SK-N-SH (cell line): ENCODE measurements around the gene TNFRSF12A. TPM values are rescaled to one million over a fixed set of nuclear protein-coding genes. Genes with fewer than 3 reads are reported as not detected.

Experiments
- CTCF ChIA-PET: fragments of 300-600, 350-600 bp; formaldehyde crosslinking; extraction: SDS; loops from one replicate; lab custom pipeline; 2021; lab: Yijun Ruan, JAX
- POLR2A ChIA-PET: fragments of 350-600 bp; sonication (Branson Sonifier 250); formaldehyde crosslinking; extraction: SDS; loops from one replicate; lab custom pipeline; 2020; ENCODE audit warnings: antibody characterized with exemption, inconsistent platforms; lab: Yijun Ruan, JAX
- DNase-seq: peaks from one replicate; pipeline ENCODE4 v3.0.0; 2012
- H2AFZ ChIP-seq: fragments of 200-600 bp; sonication (generic); 2 replicates; pipeline ENCODE4 v1.8.1; 2016; ENCODE audit warnings: antibody characterized with exemption, mild to moderate bottlenecking, low read depth
- H3F3A ChIP-seq: fragments of 200-600 bp; sonication (generic); replicated peaks from 2 replicates; pipeline ENCODE3; 2016; ENCODE audit warnings: antibody characterized with exemption, mild to moderate bottlenecking; ENCODE audit not compliant: insufficient read depth
- H3K27ac ChIP-seq, 2 experiments: fragments of 200-500 bp in 1 of 2; fragments of 200-600 bp in 1 of 2; sonication (Bioruptor generic) in 1 of 2; sonication (generic), shearing (Covaris generic) in 1 of 2; 2 replicates each; pipeline versions ENCODE4 v1.5.1 to v1.6.1; 2014 to 2016; ENCODE audit warnings: low read depth in 2 of 2, inconsistent platforms in 1 of 2, low read length in 1 of 2, mild to moderate bottlenecking in 1 of 2, mixed read lengths in 1 of 2
- H3K27me3 ChIP-seq: fragments of 200-600 bp; sonication (generic), shearing (Covaris generic); 2 replicates; pipeline ENCODE4 v1.6.1; 2016; ENCODE audit warnings: mixed run types; ENCODE audit not compliant: insufficient read depth
- H3K36me3 ChIP-seq, 2 experiments: fragments of 200-500 bp in 1 of 2; fragments of 200-600 bp in 1 of 2; sonication (Bioruptor generic) in 1 of 2; sonication (generic) in 1 of 2; replicated peaks in 1 of 2; 2 replicates each; pipeline versions ENCODE3 to v1.5.1; 2014 to 2016; ENCODE audit warnings: low read length in 1 of 2, mild to moderate bottlenecking in 1 of 2; ENCODE audit not compliant: insufficient read depth in 2 of 2, control insufficient read depth in 1 of 2
- H3K4me1 ChIP-seq, 2 experiments: fragments of 200-500 bp in 1 of 2; fragments of 200-600 bp in 1 of 2; sonication (Bioruptor generic) in 1 of 2; sonication (generic), shearing (Covaris generic) in 1 of 2; 2 replicates each; pipeline versions ENCODE4 v1.5.1 to v1.6.1; 2014 to 2016; ENCODE audit warnings: low read depth in 1 of 2, low read length in 1 of 2, mixed run types in 1 of 2; ENCODE audit not compliant: insufficient read depth in 2 of 2, control insufficient read depth in 1 of 2
- H3K4me2 ChIP-seq: fragments of 200-600 bp; sonication (generic), shearing (Covaris generic); 2 replicates; pipeline ENCODE4 v1.6.1; 2017; ENCODE audit warnings: mixed run types
- H3K4me3 ChIP-seq, 2 experiments: fragments of 200-500 bp in 1 of 2; fragments of 200-600 bp in 1 of 2; sonication (Bioruptor generic) in 1 of 2; sonication (generic), shearing (Covaris generic) in 1 of 2; 2 replicates each; pipeline versions ENCODE4 v1.5.1 to v1.8.1; 2014 to 2016; ENCODE audit warnings: low read depth in 2 of 2, inconsistent platforms in 1 of 2, low read length in 1 of 2, mild to moderate bottlenecking in 1 of 2, mixed read lengths in 1 of 2, moderate library complexity in 1 of 2
- H3K79me2 ChIP-seq: fragments of 200-600 bp; sonication (generic); 2 replicates; pipeline ENCODE4 v1.8.1; 2017; ENCODE audit warnings: mild to moderate bottlenecking; ENCODE audit not compliant: insufficient read depth
- H3K9ac ChIP-seq: fragments of 200-600 bp; sonication (generic); 2 replicates; pipeline ENCODE4 v1.6.1; 2017; ENCODE audit warnings: mixed run types
- H3K9me2 ChIP-seq: fragments of 200-600 bp; sonication (generic); 2 replicates; pipeline ENCODE4 v1.6.1; 2017; ENCODE audit warnings: mixed run types
- H3K9me3 ChIP-seq: fragments of 200-600 bp; sonication (generic); 2 replicates; pipeline ENCODE4 v1.6.1; 2017; ENCODE audit warnings: mixed run types, mild to moderate bottlenecking, moderate library complexity
- H4K20me1 ChIP-seq: fragments of 200-600 bp; sonication (generic); 2 replicates; pipeline ENCODE4 v1.6.1; 2017; ENCODE audit warnings: mild to moderate bottlenecking, mixed run types; ENCODE audit not compliant: insufficient read depth
- EP300 ChIP-seq, 2 experiments: IDR thresholded peaks; 2 replicates each; pipeline versions ENCODE4 v1.4.0 to v1.6.1; 2012; ENCODE audit warnings: borderline replicate concordance in 1 of 2, low read depth in 1 of 2, low read length in 1 of 2
- EZH2phosphoT487 ChIP-seq: fragments of 200-600 bp; sonication (generic); IDR thresholded peaks from 2 replicates; pipeline ENCODE4 v1.6.1; 2017; ENCODE audit warnings: low read depth, mixed run types, mild to moderate bottlenecking, antibody characterized with exemption, moderate library complexity, borderline replicate concordance
- FOXM1 ChIP-seq: IDR thresholded peaks from 2 replicates; pipeline ENCODE4 v1.4.0; 2012; ENCODE audit warnings: low read depth, mild to moderate bottlenecking
- GATA2 ChIP-seq: sonication (generic); formaldehyde crosslinking; IDR thresholded peaks from 2 replicates; pipeline ENCODE4 v1.5.0; 2020; ENCODE audit warnings: mild to moderate bottlenecking, missing genetic modification reagents
- MAX ChIP-seq: IDR thresholded peaks from 2 replicates; pipeline ENCODE4 v1.4.0; 2012; ENCODE audit warnings: low read depth
- NRF1 ChIP-seq: IDR thresholded peaks from 2 replicates; pipeline ENCODE4 v1.6.1; 2012; ENCODE audit warnings: low read depth, mild to moderate bottlenecking, low read length
- RAD21 ChIP-seq: IDR thresholded peaks from 2 replicates; pipeline ENCODE4 v1.6.1; 2012; ENCODE audit warnings: mild to moderate bottlenecking, low read length
- REST ChIP-seq: IDR thresholded peaks from 2 replicates; pipeline ENCODE4 v1.6.1; 2012; ENCODE audit warnings: mild to moderate bottlenecking, low read depth, low read length, moderate library complexity
- RXRA ChIP-seq: IDR thresholded peaks from 2 replicates; pipeline ENCODE4 v1.4.0; 2012; ENCODE audit warnings: low read depth, mild to moderate bottlenecking, borderline replicate concordance
- SIN3A ChIP-seq: IDR thresholded peaks from 2 replicates; pipeline ENCODE4 v1.6.1; 2012; ENCODE audit warnings: low read depth, mild to moderate bottlenecking, low read length, moderate library complexity, borderline replicate concordance
- SMC3 ChIP-seq: IDR thresholded peaks from 2 replicates; pipeline ENCODE4 v1.6.1; 2012; ENCODE audit warnings: low read depth, low read length, improper control_type of control experiment
- TCF12 ChIP-seq: IDR thresholded peaks from 2 replicates; pipeline ENCODE4 v1.4.0; 2012
- WGBS: methylation state at CpG from one replicate; pipeline ENCODE4 v1.1.6; 2017; ENCODE audit warnings: low lambda C conversion rate; 5-methylcytosine and 5-hydroxymethylcytosine counted together
- polyA plus RNA-seq, 3 experiments: library from polyadenylated mRNA; depleted of rRNA; stranded (reverse); fragments of >200 nt; gene quantifications; 2 replicates each; pipeline ENCODE4 v1.2.3, GENCODE V29; 2012
- TF ChIP-seq, protein P1 (sequence below): IDR thresholded peaks from 2 replicates; pipeline ENCODE4 v1.4.0; 2012; ENCODE audit warnings: low read depth, borderline replicate concordance
- TF ChIP-seq, protein P2 (sequence below): IDR thresholded peaks from 2 replicates; pipeline ENCODE4 v1.4.0; 2012; ENCODE audit warnings: low read depth, borderline replicate concordance
- TF ChIP-seq, protein P3 (sequence below): fragments of 150-350 bp; IDR thresholded peaks from 2 replicates; pipeline ENCODE4 v1.6.1; 2017; ENCODE audit warnings: antibody characterized with exemption, low read length, low read depth, borderline replicate concordance
- TF ChIP-seq, protein P4 (sequence below): IDR thresholded peaks from 2 replicates; pipeline ENCODE4; 2012

The TNFRSF12A gene
- polyA plus RNA-seq, 1 of the 3 experiments (the other 2 are of a cell fraction): 374 TPM

- H3K27ac ChIP-seq: no peak overlapping the region
- CTCF ChIA-PET: interaction anchor here (0.7 to 0.9 kb wide), 3 partner anchors 12 to 57 kb away, joined by 3 read pairs; partner anchors contain the start of gene KREMEN2
- H3K79me2 ChIP-seq: peaks cover 16% of the 10 kb centered on the region; the same call in 1 of the 2 replicates
- no peak overlapping the region for H2AFZ ChIP-seq
- peaks cover 3% of the 10 kb centered on the region for H3F3A ChIP-seq
- POLR2A ChIA-PET: no interaction called here
- H3K4me2 ChIP-seq: no peak overlapping the region
- H3K9ac ChIP-seq: no peak overlapping the region
- H3K4me1 ChIP-seq: peaks cover 4 to 28% of the 10 kb centered on the region in 2 experiments; a peak in 2 of 4 replicates
- no peaks in the 10 kb centered on the region for H3K27me3 ChIP-seq
- DNase-seq: no peak
- H4K20me1 ChIP-seq: peaks cover 19% of the 10 kb centered on the region; the same call in 1 of the 2 replicates
- no peaks in the 10 kb centered on the region for H3K9me2 ChIP-seq
- TF ChIP-seq SMC3 (no peak), NRF1 (no peak), RAD21 (no peak), FOXM1 (no peak)
- TF ChIP-seq, protein P1, sequence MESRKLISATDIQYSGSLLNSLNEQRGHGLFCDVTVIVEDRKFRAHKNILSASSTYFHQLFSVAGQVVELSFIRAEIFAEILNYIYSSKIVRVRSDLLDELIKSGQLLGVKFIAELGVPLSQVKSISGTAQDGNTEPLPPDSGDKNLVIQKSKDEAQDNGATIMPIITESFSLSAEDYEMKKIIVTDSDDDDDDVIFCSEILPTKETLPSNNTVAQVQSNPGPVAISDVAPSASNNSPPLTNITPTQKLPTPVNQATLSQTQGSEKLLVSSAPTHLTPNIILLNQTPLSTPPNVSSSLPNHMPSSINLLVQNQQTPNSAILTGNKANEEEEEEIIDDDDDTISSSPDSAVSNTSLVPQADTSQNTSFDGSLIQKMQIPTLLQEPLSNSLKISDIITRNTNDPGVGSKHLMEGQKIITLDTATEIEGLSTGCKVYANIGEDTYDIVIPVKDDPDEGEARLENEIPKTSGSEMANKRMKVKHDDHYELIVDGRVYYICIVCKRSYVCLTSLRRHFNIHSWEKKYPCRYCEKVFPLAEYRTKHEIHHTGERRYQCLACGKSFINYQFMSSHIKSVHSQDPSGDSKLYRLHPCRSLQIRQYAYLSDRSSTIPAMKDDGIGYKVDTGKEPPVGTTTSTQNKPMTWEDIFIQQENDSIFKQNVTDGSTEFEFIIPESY: no peak
- H3K36me3 ChIP-seq: no peaks in the 10 kb centered on the region
- H3K9me3 ChIP-seq: no peaks in the 10 kb centered on the region
- no peak overlapping the region for H3K4me3 ChIP-seq
- WGBS: 100% methylated on average over 6 of the region's 7 CpGs
Measured at GRCh38 chr16:2976201-2976600, 44.0 kb upstream of the TNFRSF12A start.

DNA sequence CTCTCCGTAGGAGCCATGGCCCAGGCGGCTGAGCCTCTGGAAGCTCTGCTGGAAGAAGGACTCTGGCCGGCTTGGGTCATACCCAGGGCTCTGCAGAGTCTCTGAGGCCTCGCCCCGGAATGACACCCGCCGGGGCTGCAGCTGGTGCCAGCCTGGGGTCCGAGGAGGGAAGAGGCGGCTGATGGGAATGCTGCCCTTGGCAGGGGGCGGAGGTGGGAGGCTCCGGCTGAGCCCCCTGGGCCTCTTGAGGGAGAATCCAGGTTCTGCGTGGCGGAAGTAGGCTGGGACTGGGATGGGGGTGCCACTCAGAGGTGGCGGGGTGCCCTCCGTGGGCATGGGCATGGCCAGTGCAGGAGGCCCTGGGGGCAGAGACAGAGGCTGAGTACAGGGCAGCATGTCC lies 43.5 kb upstream of the TNFRSF12A start:
- Histone ChIP-seq H3K27me3 (no peaks in the 10 kb centered on the region), H3F3A (peaks cover 3% of the 10 kb centered on the region), H3K36me3 (no peaks in the 10 kb centered on the region), H3K27ac (no peak overlapping the region), H3K9me2 (no peaks in the 10 kb centered on the region), H2AFZ (no peak overlapping the region), H3K79me2 (peaks cover 16% of the 10 kb centered on the region; the same call in 1 of the 2 replicates), H3K4me3 (no peak overlapping the region), H3K9ac (no peak overlapping the region), H4K20me1 (peaks cover 16% of the 10 kb centered on the region; the same call in 1 of the 2 replicates), H3K9me3 (no peaks in the 10 kb centered on the region), H3K4me2 (no peak overlapping the region), H3K4me1 (peaks cover 4 to 26% of the 10 kb centered on the region in 2 experiments; a peak in 2 of 4 replicates)
- TF ChIP-seq, protein P2, sequence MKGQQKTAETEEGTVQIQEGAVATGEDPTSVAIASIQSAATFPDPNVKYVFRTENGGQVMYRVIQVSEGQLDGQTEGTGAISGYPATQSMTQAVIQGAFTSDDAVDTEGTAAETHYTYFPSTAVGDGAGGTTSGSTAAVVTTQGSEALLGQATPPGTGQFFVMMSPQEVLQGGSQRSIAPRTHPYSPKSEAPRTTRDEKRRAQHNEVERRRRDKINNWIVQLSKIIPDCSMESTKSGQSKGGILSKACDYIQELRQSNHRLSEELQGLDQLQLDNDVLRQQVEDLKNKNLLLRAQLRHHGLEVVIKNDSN: no peak
- TF ChIP-seq, protein P3, sequence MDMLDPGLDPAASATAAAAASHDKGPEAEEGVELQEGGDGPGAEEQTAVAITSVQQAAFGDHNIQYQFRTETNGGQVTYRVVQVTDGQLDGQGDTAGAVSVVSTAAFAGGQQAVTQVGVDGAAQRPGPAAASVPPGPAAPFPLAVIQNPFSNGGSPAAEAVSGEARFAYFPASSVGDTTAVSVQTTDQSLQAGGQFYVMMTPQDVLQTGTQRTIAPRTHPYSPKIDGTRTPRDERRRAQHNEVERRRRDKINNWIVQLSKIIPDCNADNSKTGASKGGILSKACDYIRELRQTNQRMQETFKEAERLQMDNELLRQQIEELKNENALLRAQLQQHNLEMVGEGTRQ: no peak
- no peak for TF ChIP-seq GATA2 (CRISPR knock-in tag)
- no peak for TF ChIP-seq EP300 (IDR thresholded peaks at IDR 0.05; ENCODE audit: borderline replicate concordance in 1 of 2, low read depth in 1 of 2, low read length in 1 of 2)
- no peak for TF ChIP-seq MAX
- TF ChIP-seq RXRA: no peak
- no peak for TF ChIP-seq SIN3A
- no peak for TF ChIP-seq RAD21
- TF ChIP-seq, protein P4, sequence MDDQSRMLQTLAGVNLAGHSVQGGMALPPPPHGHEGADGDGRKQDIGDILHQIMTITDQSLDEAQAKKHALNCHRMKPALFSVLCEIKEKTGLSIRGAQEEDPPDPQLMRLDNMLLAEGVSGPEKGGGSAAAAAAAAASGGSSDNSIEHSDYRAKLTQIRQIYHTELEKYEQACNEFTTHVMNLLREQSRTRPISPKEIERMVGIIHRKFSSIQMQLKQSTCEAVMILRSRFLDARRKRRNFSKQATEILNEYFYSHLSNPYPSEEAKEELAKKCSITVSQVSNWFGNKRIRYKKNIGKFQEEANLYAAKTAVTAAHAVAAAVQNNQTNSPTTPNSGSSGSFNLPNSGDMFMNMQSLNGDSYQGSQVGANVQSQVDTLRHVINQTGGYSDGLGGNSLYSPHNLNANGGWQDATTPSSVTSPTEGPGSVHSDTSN: no peak
- no peak for TF ChIP-seq REST
- no peak for TF ChIP-seq TCF12
- no peak for TF ChIP-seq EZH2phosphoT487
- WGBS: 100% methylated on average over 8 of the region's 15 CpGs
- no peak for DNase-seq
- CTCF ChIA-PET: no interaction called here
- POLR2A ChIA-PET: no interaction called here
